B cell (primary cell): Measurements from ENCODE around the gene GJA8. TPM values are rescaled to one million over a fixed set of nuclear protein-coding genes. Genes with fewer than 3 reads are reported as not detected.

Experiments
- ATAC-seq: fragments of 200-7000 bp; cut with Tn5 transposase; one replicate; pipeline ENCODE4 v1.10.0; 2021; ENCODE audit warnings: low read depth, mild to moderate bottlenecking, moderate number of reproducible peaks, moderate library complexity
- CTCF ChIA-PET: fragments of 350-600 bp; sonication (Branson Sonifier 250); formaldehyde crosslinking; loops from one replicate; lab custom pipeline; 2021; ENCODE audit warnings: antibody characterized with exemption, inconsistent platforms; lab: Charles Lee
- POLR2A ChIA-PET: fragments of 350-600 bp; sonication (Branson Sonifier 250); formaldehyde crosslinking; loops from one replicate; lab custom pipeline; 2021; ENCODE audit warnings: antibody characterized with exemption; lab: Charles Lee
- DNase-seq: peaks from one replicate; pipeline ENCODE4 v3.0.0; 2013
- H2AFZ ChIP-seq: 2 replicates; pipeline ENCODE4 v1.6.1; 2012; ENCODE audit warnings: mild to moderate bottlenecking, low read depth, low read length; ENCODE audit not compliant: insufficient read depth, poor library complexity, severe bottlenecking
- H3K27ac ChIP-seq, 2 donors: 1 replicate in 1 of 2; 2 replicates in 1 of 2; pipeline ENCODE4 v1.5.1; 2012 to 2013; ENCODE audit warnings: low read length in 2 of 2, mild to moderate bottlenecking in 2 of 2, moderate library complexity in 1 of 2
- H3K27me3 ChIP-seq, 4 experiments: fragments of 200-600 bp in 1 of 4; sonication (generic) in 1 of 4; replicated peaks in 1 of 4; 1 replicate in 2 of 4; 2 replicates in 2 of 4; pipeline versions ENCODE4 v1.6.1 to v1.7.0; 2013 to 2016; ENCODE audit warnings: low read length in 3 of 4, mild to moderate bottlenecking in 2 of 4, mixed read lengths in 1 of 4, moderate library complexity in 1 of 4; ENCODE audit not compliant: insufficient read depth in 4 of 4, control insufficient read depth in 3 of 4; ENCODE audit errors: control extremely low read depth in 1 of 4
- H3K36me3 ChIP-seq, 2 experiments: replicated peaks in 1 of 2; 1 replicate in 1 of 2; 2 replicates in 1 of 2; pipeline versions ENCODE4 v1.6.1 to v1.7.1; 2013; ENCODE audit warnings: low read length in 1 of 2; ENCODE audit not compliant: insufficient read depth in 2 of 2, control insufficient read depth in 1 of 2; ENCODE audit errors: control extremely low read depth in 1 of 2, extremely low read depth in 1 of 2
- H3K4me1 ChIP-seq, 2 donors: fragments of 200-600 bp in 1 of 2; sonication (generic) in 1 of 2; 1 replicate in 1 of 2; 2 replicates in 1 of 2; pipeline versions ENCODE4 v1.5.1 to v1.6.1; 2013 to 2017; ENCODE audit warnings: low read length in 2 of 2; ENCODE audit not compliant: control insufficient read depth in 2 of 2, insufficient read depth in 2 of 2
- H3K4me2 ChIP-seq: replicated peaks from 2 replicates; pipeline ENCODE3; 2012; ENCODE audit warnings: mild to moderate bottlenecking, low read depth, low read length; ENCODE audit not compliant: poor library complexity, severe bottlenecking
- H3K4me3 ChIP-seq, 5 experiments: fragments of 200-600 bp in 1 of 5; sonication (generic) in 1 of 5; 1 replicate in 3 of 5; 2 replicates in 2 of 5; pipeline versions ENCODE4 v1.5.1 to v1.7.0; 2011 to 2016; ENCODE audit warnings: low read length in 4 of 5, mild to moderate bottlenecking in 4 of 5, low read depth in 2 of 5, control low read depth in 1 of 5, moderate library complexity in 1 of 5; ENCODE audit not compliant: insufficient read depth in 1 of 5; ENCODE audit errors: control extremely low read depth in 1 of 5, extremely low read depth in 1 of 5
- H3K79me2 ChIP-seq: fragments of 200-600 bp; sonication (generic); one replicate; pipeline ENCODE4 v1.6.0; 2016; ENCODE audit warnings: low read length; ENCODE audit not compliant: control insufficient read depth, insufficient read depth
- H3K9ac ChIP-seq: fragments of 200-600 bp; sonication (generic); 2 replicates; pipeline ENCODE4 v1.6.1; 2017; ENCODE audit warnings: mild to moderate bottlenecking, low read length, moderate library complexity
- H3K9me3 ChIP-seq, 3 donors: one replicate each; pipeline versions ENCODE4 v1.6.1 to v1.7.1; 2013; ENCODE audit warnings: low read length in 2 of 3; ENCODE audit not compliant: control insufficient read depth in 2 of 3, insufficient read depth in 1 of 3; ENCODE audit errors: control extremely low read depth in 1 of 3
- H4K20me1 ChIP-seq: 2 replicates; pipeline ENCODE4 v1.6.0; 2012; ENCODE audit warnings: mild to moderate bottlenecking, low read length; ENCODE audit not compliant: insufficient read depth, control insufficient read depth, poor library complexity, severe bottlenecking
- H3K27ac Mint-ChIP-seq: one replicate; pipeline ENCODE4 v1.8.0; 2021; ENCODE audit warnings: mixed read lengths
- H3K27me3 Mint-ChIP-seq: one replicate; pipeline ENCODE4 v1.8.0; 2021; ENCODE audit warnings: mixed read lengths
- H3K4me1 Mint-ChIP-seq: one replicate; pipeline ENCODE4 v1.8.0; 2021; ENCODE audit warnings: mixed read lengths
- H3K4me3 Mint-ChIP-seq: one replicate; pipeline ENCODE4 v1.8.0; 2021; ENCODE audit warnings: mixed read lengths
- H3K9me3 Mint-ChIP-seq: one replicate; pipeline ENCODE4 v1.8.0; 2022; ENCODE audit warnings: mixed read lengths; ENCODE audit not compliant: insufficient read depth
- EZH2 ChIP-seq: IDR thresholded peaks from 2 replicates; pipeline ENCODE4 v1.6.1; 2012; ENCODE audit warnings: borderline replicate concordance, low read depth, mild to moderate bottlenecking, moderate library complexity, low read length; ENCODE audit not compliant: insufficient read depth, poor library complexity, severe bottlenecking
- WGBS: methylation state at CpG from one replicate; pipeline ENCODE4 v1.1.5; 2013; ENCODE audit warnings: missing lambda C conversion rate; ENCODE audit not compliant: insufficient coverage; 5-methylcytosine and 5-hydroxymethylcytosine counted together
- intact Hi-C: fragments of 100-400 bp; cut with micrococcal nuclease; formaldehyde crosslinking; loops from one replicate; pipeline ENCODE4 v1.10.0; 2022
- polyA plus RNA-seq: library from polyadenylated mRNA; depleted of rRNA; stranded (reverse); fragments of >200 nt; gene quantifications from 2 replicates; pipeline ENCODE4 v1.2.3, GENCODE V29; 2012
- total RNA-seq, 2 donors: library from RNA; stranded (reverse); fragments of 120-200 nt in 1 of 2; gene quantifications; 1 replicate in 1 of 2; 2 replicates in 1 of 2; pipeline versions ENCODE4 v1.2.3 to v1.2.4, GENCODE V29; 2013 to 2022
- TF ChIP-seq, protein P1 (sequence below): fragments of 200-600 bp; IDR thresholded peaks from one replicate; pipeline ENCODE4 v1.8.0; 2022; ENCODE audit warnings: antibody characterized with exemption, mild to moderate bottlenecking

The GJA8 gene
- total and polyA plus RNA-seq, 2 donors (not counting 1 experiment from before 2014, with no cell fraction given): not detected

GRCh38 chr1:147892731-147893214, 9.8 kb upstream of the GJA8 start:
- H3K4me2 ChIP-seq: no peak overlapping the region
- H3K4me3 ChIP-seq: no peak overlapping the region
- Mint-ChIP-seq H3K4me3 (no peak overlapping the region), H3K9me3 (no peaks in the 10 kb centered on the region), H3K4me1 (peaks cover 2% of the 10 kb centered on the region), H3K27me3 (peaks cover 24% of the 10 kb centered on the region), H3K27ac (no peak overlapping the region)
- ATAC-seq: no peak
- H3K9me3 ChIP-seq: no peaks in the 10 kb centered on the region
- H3K36me3 ChIP-seq: no peaks in the 10 kb centered on the region
- H2AFZ ChIP-seq: no peak overlapping the region
- no CpG with 5 or more reads among the region's 1 CpG for WGBS
- peak; percentile 60 for DNase-seq
- no peaks in the 10 kb centered on the region for H3K4me1 ChIP-seq
- no peak overlapping the region for H3K9ac ChIP-seq
- no peaks in the 10 kb centered on the region for H4K20me1 ChIP-seq
- H3K27me3 ChIP-seq: no peaks in the 10 kb centered on the region
- TF ChIP-seq EZH2: no peak
- TF ChIP-seq, protein P1, sequence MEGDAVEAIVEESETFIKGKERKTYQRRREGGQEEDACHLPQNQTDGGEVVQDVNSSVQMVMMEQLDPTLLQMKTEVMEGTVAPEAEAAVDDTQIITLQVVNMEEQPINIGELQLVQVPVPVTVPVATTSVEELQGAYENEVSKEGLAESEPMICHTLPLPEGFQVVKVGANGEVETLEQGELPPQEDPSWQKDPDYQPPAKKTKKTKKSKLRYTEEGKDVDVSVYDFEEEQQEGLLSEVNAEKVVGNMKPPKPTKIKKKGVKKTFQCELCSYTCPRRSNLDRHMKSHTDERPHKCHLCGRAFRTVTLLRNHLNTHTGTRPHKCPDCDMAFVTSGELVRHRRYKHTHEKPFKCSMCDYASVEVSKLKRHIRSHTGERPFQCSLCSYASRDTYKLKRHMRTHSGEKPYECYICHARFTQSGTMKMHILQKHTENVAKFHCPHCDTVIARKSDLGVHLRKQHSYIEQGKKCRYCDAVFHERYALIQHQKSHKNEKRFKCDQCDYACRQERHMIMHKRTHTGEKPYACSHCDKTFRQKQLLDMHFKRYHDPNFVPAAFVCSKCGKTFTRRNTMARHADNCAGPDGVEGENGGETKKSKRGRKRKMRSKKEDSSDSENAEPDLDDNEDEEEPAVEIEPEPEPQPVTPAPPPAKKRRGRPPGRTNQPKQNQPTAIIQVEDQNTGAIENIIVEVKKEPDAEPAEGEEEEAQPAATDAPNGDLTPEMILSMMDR: peak; percentile 100
- no peak overlapping the region for H3K27ac ChIP-seq
- H3K79me2 ChIP-seq: no peaks in the 10 kb centered on the region
- POLR2A ChIA-PET: no interaction called here
- CTCF ChIA-PET: interaction anchor here (0.6 to 3.9 kb wide), 31 partner anchors 9 to 844 kb away, joined by 3 to 37 read pairs (median 4); partner anchors contain the start of gene GJA8
- intact Hi-C loops: loop anchor here (1.0 to 2.0 kb wide), 3 partner anchors 168 to 397 kb away; no protein-coding TSS in a partner anchor

DNA sequence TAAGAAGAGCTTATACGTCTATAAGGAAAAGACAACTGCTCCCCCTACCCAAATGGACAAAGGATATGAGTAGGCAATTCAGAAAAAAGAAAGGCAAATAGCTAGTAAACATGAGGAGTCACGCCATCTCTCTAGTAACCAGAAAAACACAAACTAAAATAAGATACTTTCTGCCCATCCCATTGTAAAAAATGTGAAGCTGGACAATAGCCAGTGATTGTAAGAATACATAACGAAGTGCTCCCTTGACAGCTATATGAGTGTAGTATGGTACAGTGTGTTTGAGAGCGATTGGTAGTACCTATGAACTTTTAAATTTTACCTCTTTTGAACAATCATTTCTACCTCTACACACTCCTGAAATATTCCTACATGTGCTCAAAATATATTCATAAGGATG, 7.5 kb upstream of the GJA8 start:
- intact Hi-C loops: no loop called here
- no peak overlapping the region for H3K9ac ChIP-seq
- POLR2A ChIA-PET: no interaction called here
- no peak overlapping the region for H3K4me2 ChIP-seq
- no peak for TF ChIP-seq EZH2
- TF ChIP-seq, protein P1: no peak
- ATAC-seq: no peak
- no peaks in the 10 kb centered on the region for H3K27me3 ChIP-seq
- no peaks in the 10 kb centered on the region for H3K9me3 ChIP-seq
- Mint-ChIP-seq H3K9me3 (no peaks in the 10 kb centered on the region), H3K27ac (no peak overlapping the region), H3K4me3 (no peak overlapping the region), H3K4me1 (peaks cover 2% of the 10 kb centered on the region), H3K27me3 (peaks cover 22% of the 10 kb centered on the region)
- WGBS: no CpG with 5 or more reads among the region's 4 CpGs
- no peak for DNase-seq
- H3K4me1 ChIP-seq: no peaks in the 10 kb centered on the region
- no peak overlapping the region for H2AFZ ChIP-seq
- H3K36me3 ChIP-seq: no peaks in the 10 kb centered on the region
- no peaks in the 10 kb centered on the region for H4K20me1 ChIP-seq
- CTCF ChIA-PET: interaction anchor here (0.6 to 3.9 kb wide), 6 partner anchors 8 to 621 kb away, joined by 3 to 31 read pairs (median 4); no protein-coding TSS in a partner anchor
- H3K4me3 ChIP-seq: no peak overlapping the region
- H3K27ac ChIP-seq: no peak overlapping the region
- no peaks in the 10 kb centered on the region for H3K79me2 ChIP-seq
